CMK (cell line): ENCODE data around the gene KRIT1.
"Not testable (repeated sequence)": the region's sequence is repeated elsewhere in the genome, so short reads cannot be mapped to it uniquely, and the experiment has no call there.

Experiments used
- DNase-seq: peaks from one replicate; pipeline ENCODE4 v3.0.0-alpha.2; 2010; ENCODE audit warnings: low read depth

KRIT1 gene

DNA sequence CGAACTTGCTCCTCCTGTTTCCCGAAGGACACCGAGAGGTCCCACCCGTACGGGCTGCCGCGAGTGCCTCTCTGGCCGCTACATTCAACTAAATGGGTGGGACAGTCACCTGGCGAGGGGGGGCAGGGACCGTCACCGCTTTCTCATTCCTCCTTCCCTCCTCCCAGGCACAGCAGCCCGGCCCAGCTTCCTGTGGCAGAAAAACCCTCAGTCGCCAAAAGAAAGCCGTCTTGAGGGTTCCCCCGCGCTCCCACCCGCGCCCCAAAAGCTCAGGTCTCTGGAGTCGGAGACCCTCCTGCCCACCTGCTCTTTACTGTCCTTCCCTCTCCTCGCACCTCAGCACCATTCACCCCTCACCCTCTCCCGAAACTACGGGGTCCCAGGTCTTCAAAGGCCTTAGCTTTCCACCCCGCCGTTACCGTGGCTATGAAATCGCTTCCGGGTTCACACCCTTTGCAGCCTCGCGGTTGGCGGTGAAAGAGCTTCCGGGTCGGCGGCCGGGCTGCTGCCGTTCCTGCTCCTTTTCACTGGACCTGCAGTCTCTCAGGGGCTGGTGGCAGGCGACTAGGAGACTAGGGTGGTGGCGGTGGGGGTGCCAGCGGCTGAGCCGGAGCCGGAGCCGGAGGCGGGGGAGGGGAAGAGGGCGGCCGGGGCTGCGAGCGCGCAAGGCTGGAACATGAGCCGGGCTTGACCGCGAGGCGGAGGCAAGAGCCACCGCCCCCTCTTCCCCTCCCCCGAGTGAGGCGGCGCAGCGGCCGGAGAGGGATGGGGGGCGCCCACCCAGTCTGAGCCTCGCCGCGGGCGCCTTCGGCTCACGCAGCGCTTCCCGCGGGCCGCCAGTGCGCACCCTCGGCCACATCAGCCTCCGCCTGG is at the start of gene KRIT1, which contains the start of gene ANKIB1:
TSS of gene KRIT1 (minus strand) at position 428 of the 873 bp plus-strand sequence. CDS start 3,779 bp downstream, outside the sequence.
TSS of gene ANKIB1 (plus strand) at position 488 of the 873 bp plus-strand sequence. CDS start 49,005 bp downstream, outside the sequence.
- DNase-seq, result peak; percentile 68

- no peak for DNase-seq
These were observed 49.7 kb upstream of the KRIT1 start for GRCh38 chr7:92295391-92295790.

DNA sequence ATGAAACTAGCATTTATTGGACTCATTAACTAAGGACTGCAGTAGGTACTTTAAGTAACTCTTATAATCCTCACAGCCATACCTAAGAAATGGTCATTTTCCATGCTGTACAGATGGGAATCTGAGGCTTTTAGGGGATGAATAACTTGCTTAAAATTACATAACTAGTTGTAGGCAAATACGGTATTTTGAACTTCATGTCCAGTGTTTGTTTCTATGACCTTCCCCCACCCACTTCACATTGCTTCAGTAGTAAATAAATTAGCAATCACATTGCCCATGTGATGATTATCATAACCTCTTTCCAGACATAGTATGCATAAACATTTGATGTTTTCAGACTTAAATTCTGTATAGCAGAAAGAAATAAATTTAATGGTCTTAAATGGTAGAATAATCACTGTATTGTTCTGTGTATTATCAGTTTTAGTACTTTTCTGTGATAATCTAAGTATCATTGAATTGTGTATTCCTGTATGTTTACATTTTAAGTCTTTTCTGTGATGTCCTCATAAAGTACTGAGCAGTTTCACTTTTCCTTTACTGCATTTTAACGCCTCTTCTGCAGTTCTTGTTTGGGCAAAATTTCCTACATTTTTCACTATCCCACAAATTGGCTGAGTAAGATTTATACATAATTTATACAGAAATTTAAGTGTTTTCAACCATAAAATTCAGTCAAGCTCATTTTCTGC is 48.3 kb upstream of the KRIT1 start:
- DNase-seq, result no peak

DNA sequence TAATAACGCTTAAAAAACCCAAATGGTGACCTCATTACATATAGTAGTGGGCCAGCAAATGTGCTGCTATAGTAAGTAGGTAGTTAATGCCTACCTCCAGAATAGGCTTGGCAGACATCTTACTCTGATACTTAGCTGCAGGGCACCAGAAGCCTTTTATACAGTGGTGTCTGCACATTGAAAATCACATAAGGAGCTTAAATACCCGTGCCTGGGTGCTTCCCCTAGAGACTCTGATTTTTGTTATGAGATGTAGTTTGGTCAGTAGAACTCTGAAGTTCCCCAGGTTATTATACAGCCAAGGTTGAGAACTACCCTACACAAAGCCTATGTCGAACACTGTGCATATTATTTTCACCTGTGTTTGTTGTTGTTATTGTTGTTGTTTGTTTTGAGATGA is 47.3 kb upstream of the KRIT1 start:
- no peak for DNase-seq

- DNase-seq, result no peak
These were observed 43.6 kb upstream of the KRIT1 start for GRCh38 chr7:92289321-92289720.

DNA sequence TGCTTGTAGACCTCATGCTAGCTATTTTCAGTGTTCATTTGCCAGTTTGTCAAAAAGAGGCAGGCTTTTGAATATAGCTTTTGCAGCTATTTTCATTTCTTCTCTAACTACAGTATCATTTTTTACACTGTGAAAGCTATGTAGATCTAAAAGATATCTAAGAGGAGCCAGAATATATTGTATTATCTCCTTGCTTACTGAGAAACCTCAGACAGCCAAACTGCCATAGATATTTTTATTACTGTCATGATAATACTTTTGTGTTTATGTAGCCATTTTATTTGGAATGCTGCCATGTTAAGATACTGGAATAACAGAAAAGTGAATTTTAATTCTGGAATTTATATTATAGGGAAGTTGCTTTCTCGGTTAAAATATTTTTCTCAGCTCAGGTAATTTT is 37.2 kb upstream of the KRIT1 start:
- no peak for DNase-seq

GRCh38 chr7:92282221-92282814 is 36.6 kb upstream of the KRIT1 start:
- DNase-seq, result no peak

DNA sequence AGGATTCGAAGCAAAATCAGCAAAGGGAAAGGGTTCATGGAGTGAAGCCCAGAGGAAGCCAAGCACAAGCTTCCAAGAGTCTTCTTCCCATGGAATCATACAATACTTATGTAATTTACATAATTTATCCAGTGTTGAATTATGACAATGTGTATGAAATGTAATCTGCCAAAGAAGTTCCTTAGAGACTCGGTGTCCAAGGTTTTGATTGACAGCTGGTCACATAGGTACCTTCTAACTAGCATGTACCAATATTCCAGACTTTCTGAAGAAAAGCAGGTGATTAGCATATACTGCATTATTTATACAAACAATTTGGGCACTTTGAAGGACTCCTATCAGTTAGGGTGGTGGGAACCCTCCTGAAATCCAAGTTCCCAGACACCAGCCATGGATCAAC is 35.3 kb upstream of the KRIT1 start:
- no peak for DNase-seq

DNA sequence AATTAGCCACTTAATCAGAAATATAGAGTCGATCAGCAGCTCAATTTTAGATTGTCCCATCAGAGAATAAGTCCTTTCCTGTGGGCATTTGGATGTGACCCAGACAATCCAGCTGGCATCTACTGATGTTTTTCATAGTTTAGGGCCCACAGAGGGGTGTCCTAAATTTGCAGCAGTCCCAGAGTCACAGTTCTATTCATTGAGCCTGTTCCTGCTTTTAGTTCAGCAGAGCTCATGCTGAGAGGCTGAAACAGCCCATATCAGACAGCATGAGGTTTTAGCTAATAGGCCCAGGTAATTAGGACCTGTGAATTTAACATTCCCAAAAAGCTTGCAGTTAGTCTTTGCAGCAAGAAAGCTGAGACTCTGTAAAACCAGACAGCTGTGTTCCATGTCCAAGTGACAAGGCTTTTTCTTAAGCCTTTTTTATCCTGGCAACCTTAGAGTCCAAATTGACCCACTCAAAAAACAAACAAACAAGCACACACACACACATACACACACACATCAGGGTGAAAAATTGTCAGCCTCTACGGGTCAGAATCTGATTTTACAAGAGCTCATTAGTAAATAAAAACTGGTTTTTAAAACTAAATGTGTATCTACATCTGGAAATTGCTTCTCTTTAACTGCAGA is 33.8 kb upstream of the KRIT1 start:
- no peak for DNase-seq

- no peak for DNase-seq
These were observed 30.7 kb upstream of the KRIT1 start for GRCh38 chr7:92276460-92276864.

- no peak for DNase-seq
These were observed 29.6 kb upstream of the KRIT1 start for GRCh38 chr7:92275327-92275726.

DNA sequence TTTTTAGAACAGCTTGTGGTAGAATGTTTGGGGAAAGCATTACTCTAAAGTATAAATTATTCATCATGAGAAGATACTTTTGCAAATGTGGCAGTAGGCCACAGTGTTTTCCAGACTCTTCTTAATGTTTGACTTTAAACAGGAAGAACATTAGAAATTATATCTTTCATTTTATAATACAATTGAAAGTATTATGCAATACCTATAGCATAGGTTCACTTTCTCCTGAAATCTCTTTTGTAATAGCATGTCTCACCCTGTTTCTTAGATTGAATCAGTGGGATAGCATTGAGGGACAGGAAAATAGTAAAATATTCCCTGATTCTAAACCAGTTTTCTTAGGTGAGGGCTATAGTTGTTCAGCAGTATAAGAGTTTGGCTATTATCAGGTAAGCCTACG is 23.2 kb upstream of the KRIT1 start:
- DNase-seq, result no peak

GRCh38 chr7:92266415-92267241 is 20.9 kb upstream of the KRIT1 start:
- DNase-seq, result no peak

GRCh38 chr7:92260248-92260781 is 14.6 kb upstream of the KRIT1 start:
- no peak for DNase-seq

- DNase-seq, result no peak
These were observed 14.0 kb upstream of the KRIT1 start for GRCh38 chr7:92259610-92260247.

GRCh38 chr7:92259062-92259461 is 13.3 kb upstream of the KRIT1 start:
- no peak for DNase-seq

- DNase-seq, result no peak
These were observed 9.6 kb upstream of the KRIT1 start for GRCh38 chr7:92255308-92255707.

DNA sequence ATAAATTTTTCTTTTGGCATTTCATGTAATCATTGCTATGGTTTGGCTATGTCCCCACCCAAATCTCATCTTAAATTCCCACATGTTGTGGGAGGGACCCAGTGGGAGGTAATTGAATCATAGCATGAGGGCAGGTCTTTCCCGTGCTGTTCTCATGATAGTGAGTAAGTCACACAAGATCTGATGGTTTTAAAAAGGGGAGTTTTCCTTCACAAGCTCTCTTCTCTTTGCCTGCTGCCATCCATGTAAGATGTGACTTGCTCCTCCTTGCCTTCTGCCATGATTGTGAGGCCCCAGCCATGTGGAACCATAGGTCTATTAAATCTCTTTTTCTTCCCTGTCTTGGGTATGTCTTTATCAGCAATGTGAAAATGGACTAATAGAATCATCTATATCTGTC is 9.1 kb upstream of the KRIT1 start:
- not testable (repeated sequence) for DNase-seq

DNA sequence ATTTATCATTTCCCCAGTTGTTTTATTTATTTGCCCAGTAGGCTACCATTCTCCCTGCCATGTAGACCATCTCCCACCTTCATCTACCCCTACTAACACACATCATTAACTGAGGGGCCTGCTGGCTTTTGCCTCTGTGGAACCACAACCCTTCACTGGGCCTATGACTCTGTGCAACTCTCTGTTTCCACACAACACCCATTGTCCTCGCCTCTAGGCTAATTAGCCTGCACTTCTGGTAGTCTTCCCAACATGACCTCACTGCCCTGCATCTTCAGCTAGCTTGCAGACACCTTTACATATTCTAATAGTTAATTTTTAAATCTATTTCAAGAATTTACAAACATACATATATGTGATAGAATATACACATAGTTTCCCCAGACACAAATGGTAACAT is 7.5 kb upstream of the KRIT1 start:
- DNase-seq, result no peak

DNA sequence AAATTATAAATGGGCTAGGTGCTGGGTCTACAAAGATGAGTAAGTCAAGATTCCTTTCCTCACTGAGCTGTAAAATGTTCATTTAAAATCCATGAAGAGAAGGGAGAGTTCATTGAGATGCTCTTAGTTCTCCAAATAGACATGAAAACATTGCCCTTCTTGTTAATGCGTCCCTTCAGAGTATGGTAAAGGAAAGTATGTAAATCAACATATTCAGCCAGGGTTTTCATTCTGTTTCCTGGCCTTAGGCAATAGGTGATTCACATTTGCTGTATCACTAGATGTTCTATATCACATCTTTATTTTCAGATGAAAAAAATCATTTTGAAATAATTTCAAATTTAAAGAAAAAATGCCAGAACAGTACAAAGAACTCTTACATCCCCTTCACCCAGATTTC is 5.5 kb upstream of the KRIT1 start:
- no peak for DNase-seq

- DNase-seq, result no peak
These were observed 4.9 kb upstream of the KRIT1 start for GRCh38 chr7:92250603-92251002.
